Smooth muscle cell (in vitro differentiated cells): ENCODE data around the gene GALNT5. TPM values are rescaled to one million over a fixed set of nuclear protein-coding genes. Genes with fewer than 3 reads are reported as not detected.

ENCODE experiments used
- DNase-seq: peaks from one replicate; lab custom pipeline; 2025; ENCODE audit not compliant: unreplicated experiment; lab: John Stamatoyannopoulos, UW
- H2AFZ ChIP-seq: fragments of 200-600 bp; sonication (generic); 2 replicates; pipeline ENCODE4 v1.6.0; 2016; ENCODE audit warnings: antibody characterized with exemption, low read depth, mild to moderate bottlenecking
- H3F3A ChIP-seq: fragments of 200-600 bp; sonication (generic); 2 replicates; pipeline ENCODE4 v1.6.0; 2017; ENCODE audit warnings: antibody characterized with exemption, low read depth
- H3K27ac ChIP-seq: fragments of 200-600 bp; sonication (generic); 2 replicates; pipeline ENCODE4 v1.5.1; 2016; ENCODE audit warnings: low read depth, mild to moderate bottlenecking
- H3K27me3 ChIP-seq: fragments of 200-600 bp; sonication (generic); 2 replicates; pipeline ENCODE4 v1.6.1; 2016; ENCODE audit warnings: low read depth, mild to moderate bottlenecking
- H3K36me3 ChIP-seq: fragments of 200-600 bp; sonication (generic); 2 replicates; pipeline ENCODE4 v1.5.1; 2016; ENCODE audit warnings: low read depth
- H3K4me1 ChIP-seq: fragments of 200-600 bp; sonication (generic); 2 replicates; pipeline ENCODE4 v1.5.1; 2016; ENCODE audit warnings: low read depth
- H3K4me2 ChIP-seq: fragments of 200-600 bp; sonication (generic); 2 replicates; pipeline ENCODE4 v1.6.0; 2016; ENCODE audit warnings: mild to moderate bottlenecking
- H3K4me3 ChIP-seq: fragments of 200-600 bp; sonication (generic); 2 replicates; pipeline ENCODE4 v1.5.1; 2016; ENCODE audit warnings: mild to moderate bottlenecking
- H3K79me2 ChIP-seq: fragments of 200-600 bp; sonication (generic); 2 replicates; pipeline ENCODE4 v1.6.0; 2016; ENCODE audit warnings: low read depth, mild to moderate bottlenecking
- H3K9ac ChIP-seq: fragments of 200-600 bp; sonication (generic); 2 replicates; pipeline ENCODE4 v1.6.0; 2016; ENCODE audit warnings: low read depth
- H3K9me3 ChIP-seq: fragments of 200-600 bp; sonication (generic); replicated peaks from 2 replicates; pipeline ENCODE4 v1.5.1; 2016; ENCODE audit warnings: low read depth
- H4K20me1 ChIP-seq: fragments of 200-600 bp; sonication (generic); 2 replicates; pipeline ENCODE4 v1.6.0; 2016; ENCODE audit warnings: low read depth
- CTCF ChIP-seq: fragments of 200-600 bp; sonication (generic); IDR thresholded peaks from 2 replicates; pipeline ENCODE4 v1.5.1; 2017; ENCODE audit warnings: borderline replicate concordance, mild to moderate bottlenecking, antibody characterized with exemption; ENCODE audit not compliant: insufficient read depth, poor library complexity, severe bottlenecking
- WGBS: methylation state at CpG from one replicate; pipeline ENCODE4 v1.1.7; 2016; ENCODE audit warnings: low lambda C conversion rate; 5-methylcytosine and 5-hydroxymethylcytosine counted together
- polyA plus RNA-seq: library from polyadenylated mRNA; unstranded; fragments of >200 nt; fragmentation: Nextera tagmentation; extraction: Ambion mirVana; gene quantifications from 2 replicates; pipeline ENCODE4 v1.2.1, GENCODE V29; 2016
- total RNA-seq: library from RNA; depleted of rRNA; stranded (reverse); fragments of >200 nt; gene quantifications from 2 replicates; pipeline ENCODE4 v1.2.3, GENCODE V29; 2014

The GALNT5 gene
- total and polyA plus RNA-seq, 2 experiments from 2014 or later, result 1.8 to 2.0 TPM

- WGBS, result 79% methylated on average over 1 of the region's 1 CpG
- Histone ChIP-seq H3K9me3 (no peaks in the 10 kb centered on the region), H3K27ac (no peak overlapping the region), H3K4me3 (no peak overlapping the region), H3F3A (no peaks in the 10 kb centered on the region), H4K20me1 (no peaks in the 10 kb centered on the region), H2AFZ (no peak overlapping the region), H3K79me2 (no peaks in the 10 kb centered on the region), H3K36me3 (no peaks in the 10 kb centered on the region), H3K9ac (no peak overlapping the region), H3K4me2 (no peak overlapping the region), H3K27me3 (no peaks in the 10 kb centered on the region), H3K4me1 (no peaks in the 10 kb centered on the region)
- no peak for DNase-seq
- no peak for TF ChIP-seq CTCF
Measured at GRCh38 chr2:157227592-157227991, 29.9 kb upstream of the GALNT5 start.

DNA sequence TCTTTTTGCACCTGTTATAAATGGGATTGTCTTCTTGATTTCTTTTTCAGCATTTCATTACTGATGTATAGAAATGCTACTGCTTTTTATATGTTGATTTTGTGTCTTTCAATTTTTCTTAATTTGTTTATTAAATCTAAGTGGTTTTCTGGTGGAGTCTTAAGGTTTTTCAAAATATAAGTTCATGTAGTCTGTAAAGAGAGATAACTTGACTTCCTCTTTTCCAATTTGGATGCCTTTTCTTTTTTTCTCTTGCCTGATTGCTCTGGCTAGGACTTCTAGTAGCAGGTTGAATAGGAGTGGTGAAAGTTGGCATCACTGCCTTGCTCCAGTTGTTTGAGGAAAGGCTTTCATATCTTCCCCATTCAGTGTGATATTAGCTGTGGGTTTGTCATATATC is 28.6 kb upstream of the GALNT5 start:
- no peak for TF ChIP-seq CTCF
- DNase-seq, result no peak
- Histone ChIP-seq H3K79me2 (no peaks in the 10 kb centered on the region), H3K4me3 (no peak overlapping the region), H3K27ac (no peak overlapping the region), H3K27me3 (no peaks in the 10 kb centered on the region), H2AFZ (no peak overlapping the region), H3K4me2 (no peak overlapping the region), H4K20me1 (no peaks in the 10 kb centered on the region), H3F3A (no peaks in the 10 kb centered on the region), H3K36me3 (no peaks in the 10 kb centered on the region), H3K9ac (no peak overlapping the region), H3K9me3 (no peaks in the 10 kb centered on the region), H3K4me1 (no peaks in the 10 kb centered on the region)

DNA sequence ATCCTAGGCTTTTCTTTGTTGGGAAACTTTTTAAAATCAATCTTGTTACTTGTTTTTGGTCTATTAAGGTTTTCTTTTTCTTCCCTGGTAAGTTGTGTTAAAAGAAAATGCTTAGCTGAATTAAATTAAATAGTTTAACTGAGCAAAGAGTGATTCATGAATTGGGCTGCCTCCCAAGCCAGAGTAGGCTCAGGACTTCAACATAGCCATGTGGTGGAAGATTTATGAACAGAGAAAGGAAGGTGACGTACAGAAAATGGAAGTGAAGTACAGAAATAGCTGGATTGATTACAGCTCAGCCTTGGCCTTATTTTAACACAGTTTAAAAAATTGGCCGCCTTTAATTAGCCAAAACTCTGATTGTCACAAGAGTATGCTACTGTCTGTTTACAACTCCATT is 27.9 kb upstream of the GALNT5 start:
- no peak overlapping the region for H3K27ac ChIP-seq
- H4K20me1 ChIP-seq, result no peaks in the 10 kb centered on the region
- no peak overlapping the region for H3K9ac ChIP-seq
- WGBS, result 83% methylated on average over 2 of the region's 2 CpGs
- H3K27me3 ChIP-seq, result no peaks in the 10 kb centered on the region
- no peaks in the 10 kb centered on the region for H3K4me1 ChIP-seq
- H3K9me3 ChIP-seq, result no peaks in the 10 kb centered on the region
- no peaks in the 10 kb centered on the region for H3K36me3 ChIP-seq
- H3K79me2 ChIP-seq, result no peaks in the 10 kb centered on the region
- H3K4me3 ChIP-seq, result no peak overlapping the region
- DNase-seq, result no peak
- H3K4me2 ChIP-seq, result no peak overlapping the region
- no peak for TF ChIP-seq CTCF
- H3F3A ChIP-seq, result no peaks in the 10 kb centered on the region
- H2AFZ ChIP-seq, result no peak overlapping the region

GRCh38 chr2:157231476-157231875 is 26.0 kb upstream of the GALNT5 start:
- Histone ChIP-seq H3K79me2 (no peaks in the 10 kb centered on the region), H3K4me2 (no peak overlapping the region), H4K20me1 (no peaks in the 10 kb centered on the region), H3K4me1 (no peaks in the 10 kb centered on the region), H3K27ac (no peak overlapping the region), H3K9me3 (no peaks in the 10 kb centered on the region), H2AFZ (no peak overlapping the region), H3K4me3 (no peak overlapping the region), H3K27me3 (no peaks in the 10 kb centered on the region), H3K36me3 (no peaks in the 10 kb centered on the region), H3K9ac (no peak overlapping the region), H3F3A (no peaks in the 10 kb centered on the region)
- no peak for DNase-seq
- no peak for TF ChIP-seq CTCF
